ENCODE data around the gene GPNMB.
A peak's percentile ranks its signal among the peaks of the same experiment; 100 is the strongest.

The GPNMB gene

DNA sequence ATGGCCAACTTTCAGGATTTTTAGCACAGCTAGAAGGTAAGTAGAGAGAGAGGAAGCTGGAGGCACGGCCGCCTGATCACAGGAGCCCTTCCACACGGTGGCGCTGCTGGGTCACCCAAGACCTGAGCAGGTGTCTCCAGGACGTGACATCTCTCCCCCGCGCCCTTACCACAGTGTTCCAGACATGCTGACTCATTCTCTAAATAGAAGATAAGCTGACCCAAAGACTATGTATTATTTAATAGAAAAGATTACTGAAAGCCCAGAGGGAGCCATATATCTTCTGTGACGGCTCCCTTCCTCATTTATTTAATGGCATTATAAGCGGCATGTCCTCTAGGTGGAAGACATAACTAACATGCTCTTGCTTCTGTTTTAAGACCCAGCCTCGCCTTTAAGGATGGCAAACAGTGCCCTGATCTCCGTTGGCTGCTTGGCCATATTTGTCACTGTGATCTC is 26.6 kb downstream of the GPNMB start:
- peak; percentile 75 for DNase-seq (ENCODE audit: low read depth)

DNA sequence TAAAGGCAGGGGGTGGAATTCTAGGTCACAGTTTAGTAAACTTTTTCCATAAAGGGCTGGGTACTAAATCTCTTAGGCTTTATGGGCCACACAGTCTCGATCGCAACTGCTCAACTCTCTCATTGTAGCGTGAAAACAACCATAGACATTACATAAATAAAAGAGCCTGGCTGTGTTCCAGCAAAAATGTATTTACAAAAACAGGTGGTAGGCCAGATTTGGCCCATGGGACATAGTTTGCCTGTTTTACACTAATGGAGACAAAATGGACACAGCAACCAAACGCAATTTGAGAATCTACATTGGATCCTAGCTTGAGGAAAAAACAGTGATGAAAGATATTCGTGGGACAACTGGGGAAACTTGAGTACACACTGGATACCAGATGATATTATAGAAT is 29.3 kb downstream of the GPNMB start:
- DNase-seq (ENCODE audit: low read depth): no peak

DNA sequence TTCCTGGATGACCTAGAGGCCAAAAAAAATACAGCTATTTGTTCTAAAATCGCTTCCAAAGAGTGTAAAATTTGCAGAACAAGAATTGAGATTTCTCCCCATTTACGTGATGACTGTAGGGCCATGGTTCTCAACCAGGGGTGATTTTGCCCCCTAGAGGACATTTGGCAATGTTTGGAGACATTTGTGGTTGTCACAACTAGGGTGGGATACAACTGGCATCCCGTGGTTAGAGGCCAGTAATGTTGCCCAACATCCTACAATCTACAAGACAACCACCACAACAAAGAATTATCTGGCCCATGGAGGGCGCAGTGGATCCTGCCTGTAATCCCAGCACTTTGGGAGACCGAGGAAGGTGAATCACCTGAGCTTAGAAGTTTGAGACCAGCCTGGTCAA is 29.8 kb downstream of the GPNMB start:
- no peak for DNase-seq (ENCODE audit: low read depth)

- no peak for DNase-seq (ENCODE audit: low read depth)
Measured at GRCh38 chr7:23276947-23277346, 30.4 kb downstream of the GPNMB start.

GRCh38 chr7:23277359-23277989 is 30.9 kb downstream of the GPNMB start:
- DNase-seq (ENCODE audit: low read depth): no peak

GRCh38 chr7:23279819-23280525 is 33.4 kb downstream of the GPNMB start:
- DNase-seq (ENCODE audit: low read depth): no peak

GRCh38 chr7:23283086-23283485 is 36.5 kb downstream of the GPNMB start:
- no peak for DNase-seq (ENCODE audit: low read depth)

GRCh38 chr7:23284871-23285270 is 38.3 kb downstream of the GPNMB start:
- DNase-seq (ENCODE audit: low read depth): no peak

GRCh38 chr7:23285657-23286646 is 39.4 kb downstream of the GPNMB start:
- no peak for DNase-seq (ENCODE audit: low read depth)

DNA sequence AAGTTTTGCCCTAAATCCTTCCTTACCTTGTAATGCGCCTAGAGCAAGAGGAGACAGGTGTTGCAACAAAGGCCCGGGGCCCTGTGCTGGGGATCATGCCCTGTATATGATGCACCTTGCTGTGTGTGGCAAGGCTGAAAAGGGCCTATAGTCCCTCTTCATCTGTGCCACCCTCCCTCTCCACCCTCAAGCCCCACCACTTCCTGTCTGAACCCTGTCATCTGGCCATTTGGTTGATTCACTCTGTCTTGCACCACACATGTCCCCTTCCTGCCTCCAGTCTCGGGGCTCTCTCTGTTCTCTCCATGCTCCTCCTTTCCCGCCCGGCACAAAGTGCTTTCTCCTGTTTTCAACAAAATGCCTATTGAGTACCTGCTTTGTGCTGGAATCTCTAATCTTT is 41.0 kb downstream of the GPNMB start:
- no peak for DNase-seq (ENCODE audit: low read depth)

DNA sequence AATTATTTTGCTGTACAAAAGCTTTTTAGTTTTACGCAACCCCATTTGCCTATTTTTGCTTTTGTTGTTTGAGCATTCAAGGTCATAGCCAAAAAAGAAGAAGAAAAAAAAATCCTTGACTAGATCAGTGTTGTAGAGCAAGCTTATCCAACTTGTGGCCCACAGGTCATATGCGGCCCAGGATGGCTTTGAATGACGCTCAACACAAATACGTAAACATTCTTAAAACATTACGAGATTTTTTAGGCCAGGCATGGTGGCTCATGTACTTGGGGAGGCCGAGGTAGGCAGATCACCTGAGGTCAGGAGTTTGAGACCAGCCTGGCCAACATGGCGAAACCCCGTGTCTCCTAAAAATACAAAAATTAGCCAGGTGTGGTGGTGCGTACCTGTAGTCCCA is 44.4 kb downstream of the GPNMB start:
- no peak for DNase-seq (ENCODE audit: low read depth)

DNA sequence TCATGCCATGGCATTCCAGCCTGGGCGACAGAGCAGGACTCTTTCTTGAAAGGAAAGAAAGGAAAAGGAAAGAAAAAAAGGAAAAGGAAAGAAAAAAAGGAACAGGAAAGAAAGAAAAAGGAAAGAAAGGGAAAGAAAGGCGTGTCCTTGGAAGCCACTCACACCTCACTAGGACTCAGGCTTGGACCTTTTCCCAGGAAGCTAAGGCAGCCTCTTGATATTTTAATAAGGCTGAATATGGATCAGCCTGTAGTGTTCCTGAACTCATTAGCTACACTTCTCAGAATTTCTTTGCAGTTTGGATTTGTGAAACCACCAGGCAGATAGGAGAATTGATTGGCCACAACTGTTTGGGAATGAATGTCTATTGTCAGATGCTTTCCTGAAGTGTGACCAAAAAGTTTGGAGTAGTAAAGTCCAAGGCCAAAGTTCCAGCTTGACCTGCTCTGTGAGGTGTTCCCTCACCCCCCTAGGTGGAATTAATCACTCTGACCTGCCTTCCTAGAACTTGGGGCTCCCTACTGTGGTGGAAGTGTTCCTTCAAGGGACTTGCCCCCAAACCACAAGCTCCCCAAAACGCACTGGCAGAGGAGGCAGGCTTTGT is 45.5 kb downstream of the GPNMB start:
- DNase-seq (ENCODE audit: low read depth): no peak

GRCh38 chr7:23292623-23293022 is 46.0 kb downstream of the GPNMB start:
- no peak for DNase-seq (ENCODE audit: low read depth)

DNA sequence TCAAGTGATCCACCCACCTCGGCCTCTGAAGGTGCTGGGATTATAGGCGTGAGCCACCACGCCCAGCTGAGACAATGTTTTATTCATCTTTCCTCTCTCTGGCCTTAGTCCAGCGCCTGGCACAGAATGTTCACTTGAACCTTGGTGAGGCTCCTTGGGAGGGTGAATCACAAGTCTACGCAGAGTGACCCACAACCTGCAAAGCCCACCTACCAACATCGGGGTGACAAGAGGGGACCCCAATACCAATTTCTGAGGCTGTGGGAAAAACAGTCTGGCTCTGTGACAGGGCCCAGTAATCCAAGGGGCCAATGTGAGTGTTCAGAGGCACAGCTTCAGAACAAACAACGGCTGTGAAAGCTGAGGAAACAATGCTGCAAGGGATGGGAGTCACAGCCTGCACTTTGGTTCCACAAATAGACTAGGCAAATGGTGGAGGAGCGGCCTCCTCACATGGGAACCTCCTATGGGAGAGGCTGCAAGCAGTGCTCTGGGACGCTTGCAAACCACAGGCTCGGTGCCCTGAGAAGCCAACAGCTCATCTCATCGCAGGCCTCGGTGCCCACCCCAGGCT is 47.0 kb downstream of the GPNMB start:
- DNase-seq (ENCODE audit: low read depth): no peak

DNA sequence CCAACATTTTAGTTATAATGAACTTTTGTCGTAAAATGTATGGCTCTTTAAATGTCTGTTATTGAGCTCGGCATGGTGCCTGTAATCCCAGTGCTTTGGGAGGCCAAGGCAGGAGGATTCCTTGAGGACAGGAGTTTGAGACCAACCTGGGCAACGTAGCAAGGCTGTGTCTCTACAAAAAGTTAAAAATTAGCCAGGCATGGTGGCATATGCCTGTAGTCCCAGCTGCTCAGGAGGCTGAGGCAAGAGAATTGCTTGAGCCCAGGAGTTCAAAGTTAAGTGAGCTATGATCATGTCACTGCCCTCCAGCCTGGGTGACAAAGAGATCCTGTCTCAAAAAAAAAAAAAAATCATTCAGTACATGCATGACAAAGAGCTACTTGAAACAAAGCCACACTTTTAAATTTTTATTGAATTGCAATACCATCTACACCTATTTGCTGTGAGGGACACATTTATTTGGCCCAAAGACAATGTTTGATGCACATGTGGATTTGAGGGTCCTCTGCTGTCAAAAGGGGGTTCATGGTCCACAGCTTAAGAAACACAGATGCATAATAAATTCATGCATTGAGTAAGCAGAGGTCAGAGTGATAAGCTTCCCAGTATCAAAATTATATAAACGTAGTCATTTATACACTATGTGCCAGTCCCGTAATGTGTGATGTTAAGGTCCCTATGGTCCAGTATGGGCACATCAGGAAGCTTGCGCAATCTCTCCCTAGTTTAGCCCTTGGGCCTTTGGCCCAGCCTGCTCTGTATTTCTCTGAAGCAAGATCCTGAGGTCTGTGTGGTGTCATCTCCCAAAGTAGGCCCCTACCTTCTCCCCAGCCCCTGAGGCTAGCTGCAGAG is 48.2 kb downstream of the GPNMB start:
- no peak for DNase-seq (ENCODE audit: low read depth)

DNA sequence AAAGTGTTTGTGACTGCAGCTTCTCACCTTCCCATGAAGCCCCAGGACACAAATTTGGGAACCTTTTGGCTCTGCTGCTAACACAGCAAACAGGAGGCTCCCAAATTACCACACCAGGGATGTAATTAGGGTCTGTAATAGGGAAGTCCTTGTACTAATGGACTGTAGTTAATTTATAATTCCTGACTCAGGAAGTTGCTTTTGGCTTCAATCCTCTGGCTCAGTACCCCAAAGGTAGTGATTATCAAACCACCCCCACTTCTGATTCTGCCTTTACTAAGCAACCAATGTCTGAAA is 48.8 kb downstream of the GPNMB start:
- no peak for DNase-seq (ENCODE audit: low read depth)

GRCh38 chr7:23298141-23298881 is 51.7 kb downstream of the GPNMB start:
- DNase-seq (ENCODE audit: low read depth): no peak

DNA sequence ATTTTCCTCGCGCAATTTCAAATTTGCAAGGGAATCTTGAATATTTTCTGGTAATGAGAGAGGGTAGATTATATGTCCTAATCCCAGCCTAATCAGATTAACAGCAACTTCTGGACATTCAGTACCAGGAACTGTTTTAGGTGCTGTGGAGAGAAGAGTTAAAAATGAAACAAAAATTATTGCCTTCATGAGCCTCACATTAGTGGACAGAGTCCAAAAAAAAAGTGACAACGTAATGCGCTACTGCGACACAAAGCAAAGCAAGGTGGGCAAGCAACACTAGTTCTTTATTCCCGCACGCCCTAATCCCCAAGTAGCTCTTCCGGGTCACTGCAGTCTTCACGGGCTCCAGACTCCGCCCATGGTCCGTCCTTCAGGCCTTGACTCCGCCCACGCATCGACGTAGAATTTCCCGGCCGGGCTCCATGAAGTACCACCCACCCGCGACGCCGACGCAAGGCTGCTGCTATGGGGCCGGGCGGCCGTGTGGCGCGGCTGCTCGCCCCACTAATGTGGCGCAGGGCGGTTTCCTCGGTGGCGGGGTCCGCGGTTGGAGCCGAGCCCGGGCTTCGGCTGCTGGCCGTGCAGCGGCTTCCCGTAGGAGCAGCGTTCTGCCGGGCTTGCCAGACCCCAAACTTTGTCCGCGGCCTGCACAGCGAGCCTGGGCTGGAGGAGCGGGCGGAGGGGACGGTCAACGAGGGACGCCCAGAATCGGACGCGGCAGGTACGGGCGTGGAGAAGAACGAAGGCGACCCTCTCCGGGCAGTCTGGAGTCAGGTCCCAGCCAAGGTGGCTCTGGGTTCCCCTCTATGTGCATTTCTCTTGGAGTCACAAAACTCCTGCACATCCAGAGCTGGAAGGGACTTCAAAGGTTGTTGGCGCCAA is 52.6 kb downstream of the GPNMB start, which contains the start of gene MALSU1:
MALSU1 (plus strand) TSS at position 455 of the 885 bp plus-strand sequence; CDS start at position 469, 14 bp downstream.
- peak; percentile 92 for DNase-seq (ENCODE audit: low read depth)

- no peak for DNase-seq (ENCODE audit: low read depth)
Measured at GRCh38 chr7:23299770-23300300, 53.3 kb downstream of the GPNMB start.
